ENCODE data around the gene RGS7.
"Not testable (repeated sequence)": the region's sequence is repeated elsewhere in the genome, so short reads cannot be mapped to it uniquely, and the experiment has no call there.

Gene RGS7

GRCh38 chr1:241095847-241096246 is 261.2 kb downstream of the RGS7 start:
- no peak for TF ChIP-seq CTCF (IDR thresholded peaks at IDR 0.05; ENCODE audit: control insufficient read depth, insufficient read depth, low read depth, low read length, missing control alignments)
- H3K4me3 ChIP-seq (ENCODE audit: control insufficient read depth, low read depth, low read length) = no peak overlapping the region
- DNase-seq (ENCODE audit: low read depth) = no peak

- no peak overlapping the region for H3K4me3 ChIP-seq (ENCODE audit: control insufficient read depth, low read depth, low read length)
- TF ChIP-seq CTCF (IDR thresholded peaks at IDR 0.05; ENCODE audit: control insufficient read depth, insufficient read depth, low read depth, low read length, missing control alignments) = no peak
- DNase-seq (ENCODE audit: low read depth) = no peak
These were observed 266.2 kb downstream of the RGS7 start for GRCh38 chr1:241090798-241091197.

- H3K4me3 ChIP-seq (ENCODE audit: control insufficient read depth, low read depth, low read length); DNase-seq (ENCODE audit: low read depth): not testable (repeated sequence)
These were observed 267.9 kb downstream of the RGS7 start for GRCh38 chr1:241089066-241089465.

- not testable (repeated sequence) for DNase-seq (ENCODE audit: low read depth)
These were observed 268.9 kb downstream of the RGS7 start for GRCh38 chr1:241088075-241088474.

GRCh38 chr1:241086686-241087085 is 270.3 kb downstream of the RGS7 start:
- DNase-seq (ENCODE audit: low read depth) = no peak
- H3K4me3 ChIP-seq (ENCODE audit: control insufficient read depth, low read depth, low read length) = no peak overlapping the region
- TF ChIP-seq CTCF (IDR thresholded peaks at IDR 0.05; ENCODE audit: control insufficient read depth, insufficient read depth, low read depth, low read length, missing control alignments) = no peak

More at GRCh38 chr1:241088075-241088474, 268.9 kb downstream of the RGS7 start:
- not testable (repeated sequence) for H3K4me3 ChIP-seq (ENCODE audit: control insufficient read depth, low read depth, low read length)

GRCh38 chr1:241083285-241083684 is 273.7 kb downstream of the RGS7 start:
- TF ChIP-seq CTCF (IDR thresholded peaks at IDR 0.05; ENCODE audit: control insufficient read depth, insufficient read depth, low read depth, low read length, missing control alignments) = no peak
- DNase-seq (ENCODE audit: low read depth) = no peak
- no peak overlapping the region for H3K4me3 ChIP-seq (ENCODE audit: control insufficient read depth, low read depth, low read length)

GRCh38 chr1:241081473-241081872 is 275.5 kb downstream of the RGS7 start:
- DNase-seq (ENCODE audit: low read depth) = no peak
- TF ChIP-seq CTCF (IDR thresholded peaks at IDR 0.05; ENCODE audit: control insufficient read depth, insufficient read depth, low read depth, low read length, missing control alignments) = no peak
- H3K4me3 ChIP-seq (ENCODE audit: control insufficient read depth, low read depth, low read length) = no peak overlapping the region

- no peak for TF ChIP-seq CTCF (IDR thresholded peaks at IDR 0.05; ENCODE audit: control insufficient read depth, insufficient read depth, low read depth, low read length, missing control alignments)
- H3K4me3 ChIP-seq (ENCODE audit: control insufficient read depth, low read depth, low read length) = no peak overlapping the region
- DNase-seq (ENCODE audit: low read depth) = no peak
These were observed 277.5 kb downstream of the RGS7 start for GRCh38 chr1:241079459-241079858.

Data from AG09309 (cell line).